Measurements from ENCODE around the gene CFAP107.

GRCh38 chr1:12810691-12811408 lies 64.8 kb downstream of the CFAP107 start:
- TF ChIP-seq REST (IDR thresholded peaks at IDR 0.05; ENCODE audit: insufficient read depth in 1 of 2, low read depth in 2 of 2, low read length in 2 of 2) = no peak
- TF ChIP-seq SIN3A (IDR thresholded peaks at IDR 0.05; ENCODE audit: borderline replicate concordance, insufficient read depth, low read length) = no peak
- TF ChIP-seq POLR2AphosphoS5 (IDR thresholded peaks at IDR 0.05; ENCODE audit: low read depth, low read length) = no peak
- no peak for TF ChIP-seq TAF1 (IDR thresholded peaks at IDR 0.05; ENCODE audit: borderline replicate concordance, insufficient read depth, low read length)
